IMR-90 (cell line): ENCODE results near the gene SPTB. TPM values are rescaled to one million over a fixed set of nuclear protein-coding genes. Genes with fewer than 3 reads are reported as not detected.

Experiments used
- ATAC-seq: fragments of 200-7000 bp; cut with Tn5 transposase; 2 replicates; pipeline ENCODE4 v1.9.1; 2020; ENCODE audit warnings: low read depth, mild to moderate bottlenecking, moderate library complexity
- BruUV-seq: library from RNA; stranded (reverse); fragments of 400-500 nt; replicated peaks from 2 replicates; lab custom pipeline; 2021; lab: Mats Ljungman, UMichigan
- CTCF ChIA-PET: fragments of 300-600 bp; formaldehyde crosslinking; extraction: SDS; loops from one replicate; lab custom pipeline; 2021; ENCODE audit warnings: antibody characterized with exemption; lab: Yijun Ruan, JAX
- POLR2A ChIA-PET: fragments of 300-600 bp; sonication (Branson Sonifier 250); formaldehyde crosslinking; loops from one replicate; lab custom pipeline; 2022; ENCODE audit warnings: antibody characterized with exemption; ENCODE audit not compliant: unreplicated experiment; lab: Charles Lee
- DNase-seq: peaks from one replicate; pipeline ENCODE4 v3.0.0; 2013
- H2AFZ ChIP-seq: replicated peaks from 2 replicates; pipeline ENCODE3; 2013; ENCODE audit warnings: low read length, mild to moderate bottlenecking; ENCODE audit not compliant: poor library complexity
- H2AK5ac ChIP-seq: 2 replicates; pipeline ENCODE4 v1.6.1; 2013; ENCODE audit warnings: low read depth, low read length, inconsistent platforms
- H2AK9ac ChIP-seq: replicated peaks from 2 replicates; pipeline ENCODE3; 2013; ENCODE audit warnings: mild to moderate bottlenecking, low read depth, low read length, moderate library complexity; ENCODE audit not compliant: poor library complexity
- H2BK120ac ChIP-seq: 2 replicates; pipeline ENCODE4 v1.6.1; 2013; ENCODE audit warnings: low read depth, low read length, inconsistent platforms
- H2BK15ac ChIP-seq: 3 replicates; pipeline ENCODE4 v1.6.1; 2013; ENCODE audit warnings: low read depth, low read length, inconsistent platforms
- H2BK20ac ChIP-seq: 2 replicates; pipeline ENCODE4 v1.6.1; 2013; ENCODE audit warnings: low read depth, mild to moderate bottlenecking, inconsistent platforms, low read length, moderate library complexity
- H2BK5ac ChIP-seq: 2 replicates; pipeline ENCODE4 v1.6.1; 2013; ENCODE audit warnings: mild to moderate bottlenecking, low read depth, low read length, inconsistent platforms; ENCODE audit not compliant: poor library complexity, severe bottlenecking
- H3K14ac ChIP-seq: replicated peaks from 2 replicates; pipeline ENCODE4 v1.6.1; 2013; ENCODE audit warnings: low read depth, low read length, inconsistent platforms
- H3K18ac ChIP-seq: 2 replicates; pipeline ENCODE4 v1.6.1; 2013; ENCODE audit warnings: low read depth, low read length, control low read depth
- H3K23ac ChIP-seq: 2 replicates; pipeline ENCODE4 v1.6.1; 2013; ENCODE audit warnings: low read depth, low read length, inconsistent platforms
- H3K27ac ChIP-seq: 2 replicates; pipeline ENCODE4 v1.5.1; 2013; ENCODE audit warnings: mild to moderate bottlenecking, control low read depth, low read length; ENCODE audit not compliant: insufficient read depth
- H3K27me3 ChIP-seq: 2 replicates; pipeline ENCODE4 v1.6.1; 2013; ENCODE audit warnings: low read length; ENCODE audit not compliant: control insufficient read depth, insufficient read depth
- H3K36me3 ChIP-seq: 2 replicates; pipeline ENCODE4 v1.6.1; 2013; ENCODE audit warnings: low read length, mixed read lengths; ENCODE audit not compliant: control insufficient read depth, insufficient read depth
- H3K4ac ChIP-seq: 2 replicates; pipeline ENCODE4 v1.6.1; 2013; ENCODE audit warnings: low read depth, low read length, inconsistent platforms
- H3K4me1 ChIP-seq: 2 replicates; pipeline ENCODE4 v1.6.1; 2013; ENCODE audit warnings: low read length, mixed read lengths; ENCODE audit not compliant: control insufficient read depth, insufficient read depth
- H3K4me2 ChIP-seq: 2 replicates; pipeline ENCODE4 v1.6.1; 2013; ENCODE audit warnings: low read depth, mild to moderate bottlenecking, control low read depth, low read length, moderate library complexity
- H3K4me3 ChIP-seq: 2 replicates; pipeline ENCODE4 v1.5.1; 2013; ENCODE audit warnings: low read depth, mild to moderate bottlenecking, control low read depth, low read length, moderate library complexity; ENCODE audit not compliant: insufficient read depth
- H3K56ac ChIP-seq: 2 replicates; pipeline ENCODE4 v1.6.1; 2013; ENCODE audit warnings: low read length, inconsistent platforms; ENCODE audit not compliant: insufficient read depth; ENCODE audit errors: extremely low read depth
- H3K79me1 ChIP-seq, 2 experiments: 2 replicates each; pipeline ENCODE4 v1.6.1; 2013; ENCODE audit warnings: low read length in 2 of 2, inconsistent platforms in 1 of 2, low read depth in 1 of 2
- H3K9ac ChIP-seq: 2 replicates; pipeline ENCODE4 v1.6.1; 2013; ENCODE audit warnings: low read depth, low read length, control low read depth
- H3K9me1 ChIP-seq: 2 replicates; pipeline ENCODE4 v1.6.1; 2013; ENCODE audit warnings: low read length, inconsistent platforms; ENCODE audit not compliant: insufficient read depth
- H3K9me3 ChIP-seq: 2 replicates; pipeline ENCODE4 v1.6.1; 2013; ENCODE audit warnings: low read length; ENCODE audit not compliant: control insufficient read depth, insufficient read depth
- H4K20me1 ChIP-seq: 2 replicates; pipeline ENCODE4 v1.6.1; 2013; ENCODE audit warnings: low read length, inconsistent platforms; ENCODE audit not compliant: insufficient read depth
- H4K5ac ChIP-seq: 2 replicates; pipeline ENCODE4 v1.6.1; 2013; ENCODE audit warnings: mild to moderate bottlenecking, low read depth, low read length, control low read depth
- H4K8ac ChIP-seq, 2 experiments: 2 replicates each; pipeline ENCODE4 v1.6.1; 2013; ENCODE audit warnings: low read depth in 2 of 2, low read length in 2 of 2, control low read depth in 1 of 2, inconsistent platforms in 1 of 2
- H4K91ac ChIP-seq: 2 replicates; pipeline ENCODE4 v1.6.1; 2013; ENCODE audit warnings: low read depth, low read length, inconsistent platforms; ENCODE audit not compliant: insufficient read depth
- BHLHE40 ChIP-seq: fragments of 150-350 bp; IDR thresholded peaks from 2 replicates; pipeline ENCODE4 v1.6.1; 2016; ENCODE audit warnings: mild to moderate bottlenecking, low read depth, low read length
- CHD1 ChIP-seq: IDR thresholded peaks from 2 replicates; pipeline ENCODE4 v1.6.1; 2012; ENCODE audit warnings: low read depth, low read length, improper control_type of control experiment
- FOS ChIP-seq: fragments of 150-350 bp; IDR thresholded peaks from 2 replicates; pipeline ENCODE4 v1.6.1; 2016; ENCODE audit warnings: low read depth, low read length
- MAFK ChIP-seq: IDR thresholded peaks from 2 replicates; pipeline ENCODE4 v1.6.1; 2012; ENCODE audit warnings: low read depth, low read length, improper control_type of control experiment
- MAZ ChIP-seq: IDR thresholded peaks from 2 replicates; pipeline ENCODE4 v1.6.1; 2012; ENCODE audit warnings: low read depth, mild to moderate bottlenecking, low read length, improper control_type of control experiment, moderate library complexity, borderline replicate concordance
- RAD21 ChIP-seq: IDR thresholded peaks from 2 replicates; pipeline ENCODE4 v1.6.1; 2012; ENCODE audit warnings: low read length, improper control_type of control experiment
- SMC3 ChIP-seq: fragments of 150-350 bp; IDR thresholded peaks from 2 replicates; pipeline ENCODE4 v1.6.1; 2016; ENCODE audit warnings: low read depth, mild to moderate bottlenecking, antibody characterized with exemption, low read length, moderate library complexity
- WGBS, 2 experiments: methylation state at CpG; one replicate each; pipeline versions ENCODE4 v1.1.5 to v1.1.7; 2013; ENCODE audit warnings: missing lambda C conversion rate in 2 of 2; ENCODE audit not compliant: insufficient read length in 1 of 2; ENCODE audit errors: extremely low coverage in 2 of 2; 5-methylcytosine and 5-hydroxymethylcytosine counted together
- dilution Hi-C: fragments of 300-500 bp; cut with HindIII; formaldehyde crosslinking; loops from one replicate; pipeline ENCODE4 v1.14.3; 2018; ENCODE audit warnings: low sequenced_read_pairs; ENCODE audit not compliant: unreplicated experiment
- in situ Hi-C: fragments of 300-500 bp; cut with MboI; formaldehyde crosslinking; loops from 3 replicates; pipeline ENCODE4 v1.14.3; 2019; ENCODE audit warnings: low sequenced_read_pairs, inconsistent platforms, mixed read lengths
- intact Hi-C: fragments of 100-400 bp; cut with micrococcal nuclease; formaldehyde crosslinking; loops from 2 replicates; pipeline ENCODE4 v1.10.0; 2022
- polyA plus RNA-seq, 3 experiments: library from polyadenylated mRNA; depleted of rRNA; stranded (reverse); fragments of >200 nt; gene quantifications; 2 replicates each; pipeline ENCODE4 v1.2.3, GENCODE V29; 2012; ENCODE audit warnings: low replicate concordance in 1 of 3
- total RNA-seq: library from RNA; depleted of rRNA; stranded (reverse); fragments of >200 nt; gene quantifications from 2 replicates; pipeline ENCODE4 v1.2.3, GENCODE V29; 2012

SPTB gene
- total and polyA plus RNA-seq, 2 of the 4 experiments (the other 2 are of a cell fraction), result under 0.01 to 0.07 TPM

- no peak overlapping the region for H3K14ac ChIP-seq
- H2BK20ac ChIP-seq, result no peak overlapping the region
- peak overlapping the region; percentile 26; the same call in 1 of the 2 replicates for H2AK5ac ChIP-seq
- H2AK9ac ChIP-seq, result no peak overlapping the region
- H4K91ac ChIP-seq, result no peak overlapping the region; the same call in 1 of the 2 replicates
- no peak overlapping the region for H3K18ac ChIP-seq
- intact Hi-C loops, result no loop called here
- H2BK120ac ChIP-seq, result no peak overlapping the region
- peaks cover 27% of the 10 kb centered on the region for H3K9me1 ChIP-seq
- ChIA-PET POLR2A (no interaction called here), CTCF (no interaction called here)
- H3K56ac ChIP-seq, result no peak overlapping the region
- H2AFZ ChIP-seq, result no peak overlapping the region
- no peak overlapping the region for H3K4me2 ChIP-seq
- peaks cover 7 to 24% of the 10 kb centered on the region in 2 experiments; a peak in 2 of 4 replicates for H3K79me1 ChIP-seq
- no peaks in the 10 kb centered on the region for H3K27me3 ChIP-seq
- no peak overlapping the region for H2BK5ac ChIP-seq
- H2BK15ac ChIP-seq, result no peak overlapping the region
- no peaks in the 10 kb centered on the region for H3K36me3 ChIP-seq
- 67% methylated on average over 2 of the region's 7 CpGs; no CpG with 5 or more reads in 1 of the 2 experiments for WGBS, 2 experiments
- peaks cover 7% of the 10 kb centered on the region for H3K9me3 ChIP-seq
- no peak overlapping the region for H4K8ac ChIP-seq
- no peak overlapping the region for H3K4me3 ChIP-seq
- H4K5ac ChIP-seq, result no peak overlapping the region
- dilution Hi-C loops, result no loop called here
- no TSS peak for BruUV-seq
- H3K23ac ChIP-seq, result no peak overlapping the region
- peaks cover 11% of the 10 kb centered on the region for H3K4me1 ChIP-seq
- DNase-seq (no peak), ATAC-seq (no peak)
- H4K20me1 ChIP-seq, result no peaks in the 10 kb centered on the region; the same call in 1 of the 2 replicates
- TF ChIP-seq FOS, result no peak
- no peak for TF ChIP-seq SMC3
- no peak for TF ChIP-seq CHD1
- TF ChIP-seq MAFK, result no peak
- TF ChIP-seq RAD21, result no peak
- no peak for TF ChIP-seq BHLHE40
- no peak for TF ChIP-seq MAZ
- H3K9ac ChIP-seq, result no peak overlapping the region
- H3K4ac ChIP-seq, result no peak overlapping the region
- in situ Hi-C loops, result no loop called here
- H3K27ac ChIP-seq, result no peak overlapping the region
Measured at GRCh38 chr14:64718762-64719161, 160.9 kb downstream of the SPTB start.
